Ovary (tissue), 3 donors: Measurements from ENCODE around the gene GAL.
"Not testable (repeated sequence)": the region's sequence is repeated elsewhere in the genome, so short reads cannot be mapped to it uniquely, and the experiment has no call there.

ENCODE experiments used
- CTCF ChIP-seq, 3 donors: fragments of 450-650 bp in 2 of 3; fragments of 200-600 bp in 1 of 3; IDR thresholded peaks; one replicate each; pipeline versions ENCODE4 v1.5.1 to v1.8.0; 2016 to 2022; ENCODE audit warnings: antibody characterized with exemption in 3 of 3, mild to moderate bottlenecking in 1 of 3
- POLR2A ChIP-seq: fragments of 450-650 bp; IDR thresholded peaks from one replicate; pipeline ENCODE4 v1.6.1; 2017; ENCODE audit warnings: antibody characterized with exemption, mild to moderate bottlenecking, moderate library complexity
- donor health status: DM: no; HTN: no; CAD: no.

DNA sequence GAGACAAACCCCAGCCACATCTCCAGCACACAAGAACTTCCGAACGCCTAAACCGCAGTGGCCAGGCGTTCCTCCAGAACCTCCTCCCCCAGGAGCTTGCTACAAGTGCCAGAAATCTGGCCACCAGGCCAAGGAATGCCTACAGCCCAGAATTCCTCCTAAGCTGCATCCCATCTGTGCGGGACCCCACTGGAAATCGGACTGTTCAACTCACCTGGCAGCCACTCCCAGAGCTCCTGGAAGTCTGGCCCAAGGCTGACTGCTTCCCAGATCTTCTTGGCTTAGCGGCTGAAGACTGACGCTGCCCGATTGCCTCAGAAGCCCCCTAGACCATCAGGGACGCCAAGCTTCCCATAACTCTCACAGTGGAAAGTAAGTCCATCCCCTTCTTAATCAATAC is 48.5 kb upstream of the GAL start:
- not testable (repeated sequence) for TF ChIP-seq CTCF (IDR thresholded peaks at IDR 0.05); POLR2A
